DMS153 treated with DMSO at 0.1 percent for 48 hours (cell line): ENCODE data around the gene EFNB3.
A peak's percentile ranks its signal among the peaks of the same experiment; 100 is the strongest.

Source experiments
- DNase-seq: peaks from one replicate; lab custom pipeline; 2025; ENCODE audit not compliant: unreplicated experiment; lab: John Stamatoyannopoulos, UW

EFNB3 gene

DNA sequence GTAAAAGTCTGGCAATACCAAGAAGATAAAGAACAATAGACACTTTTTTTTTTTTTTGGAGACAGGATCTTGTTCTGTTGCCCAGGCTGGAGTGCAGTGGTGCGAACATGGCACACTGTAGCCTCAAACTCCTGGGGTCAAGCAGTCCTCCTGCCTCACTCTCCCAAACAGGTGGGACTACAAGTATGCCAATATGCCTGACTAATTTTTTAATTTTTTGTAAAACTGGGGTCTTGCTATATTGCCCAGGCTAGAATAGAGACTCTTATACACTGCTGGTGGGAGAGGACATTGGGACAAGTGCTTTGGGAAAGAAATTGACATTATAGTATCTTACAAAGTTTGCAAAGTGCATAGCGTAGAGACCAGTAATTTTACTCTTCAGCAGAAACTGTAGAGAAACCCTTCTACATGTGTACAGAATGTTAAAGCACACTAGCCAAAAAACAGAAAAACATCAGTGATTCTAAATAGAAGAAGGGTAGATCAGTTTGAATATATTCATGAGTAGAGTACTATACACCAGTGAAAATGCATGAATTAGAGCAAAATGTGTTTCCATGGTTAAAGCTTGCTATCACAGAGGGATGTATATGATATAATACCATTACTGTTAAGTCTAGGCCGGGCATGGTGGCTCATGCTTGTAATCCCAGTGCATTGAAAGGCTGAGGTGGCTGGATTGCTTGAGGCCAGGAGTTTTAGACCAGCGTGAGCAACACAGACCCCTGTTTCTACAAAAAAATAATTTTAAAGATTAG lies 7.0 kb upstream of the EFNB3 start:
- DNase-seq, result no peak

- no peak for DNase-seq
Measured at GRCh38 chr17:7700510-7700909, 4.5 kb upstream of the EFNB3 start.

DNA sequence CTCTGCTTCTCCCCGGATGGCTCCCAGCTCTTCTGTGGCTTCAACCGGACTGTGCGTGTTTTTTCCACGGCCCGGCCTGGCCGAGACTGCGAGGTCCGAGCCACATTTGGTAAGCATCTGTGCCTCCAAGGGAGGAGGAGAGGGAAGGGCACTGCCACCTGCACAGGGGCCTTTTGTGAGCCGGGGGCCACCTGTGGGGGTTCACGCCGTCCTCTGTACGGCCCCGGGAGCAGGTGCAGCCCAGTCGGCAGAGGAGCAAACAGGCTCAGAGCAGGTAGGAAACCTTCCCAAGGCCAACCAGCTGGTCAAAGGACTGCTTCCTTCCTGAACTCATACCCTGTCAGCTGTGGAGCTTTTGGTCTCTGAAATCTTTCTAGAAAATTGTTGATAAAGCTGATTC lies 3.3 kb upstream of the EFNB3 start:
- no peak for DNase-seq

DNA sequence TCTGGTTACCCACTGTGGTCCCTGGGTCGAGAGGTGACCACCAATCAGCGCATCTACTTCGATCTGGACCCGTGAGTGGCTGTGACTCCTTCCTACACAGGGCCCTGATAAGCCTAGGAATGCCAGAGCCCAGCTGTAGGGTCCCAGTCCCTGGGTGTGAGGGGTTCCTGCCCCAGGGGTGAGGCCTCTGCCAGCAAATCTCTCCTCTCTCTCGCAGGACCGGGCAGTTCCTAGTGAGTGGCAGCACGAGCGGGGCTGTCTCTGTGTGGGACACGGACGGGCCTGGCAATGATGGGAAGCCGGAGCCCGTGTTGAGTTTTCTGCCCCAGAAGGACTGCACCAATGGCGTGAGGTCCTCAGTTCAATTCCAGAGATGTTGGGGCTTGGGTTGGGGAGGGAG lies 2.2 kb upstream of the EFNB3 start:
- DNase-seq, result no peak

GRCh38 chr17:7703584-7704479 lies 1.2 kb upstream of the EFNB3 start:
- peak; percentile 16 for DNase-seq

DNA sequence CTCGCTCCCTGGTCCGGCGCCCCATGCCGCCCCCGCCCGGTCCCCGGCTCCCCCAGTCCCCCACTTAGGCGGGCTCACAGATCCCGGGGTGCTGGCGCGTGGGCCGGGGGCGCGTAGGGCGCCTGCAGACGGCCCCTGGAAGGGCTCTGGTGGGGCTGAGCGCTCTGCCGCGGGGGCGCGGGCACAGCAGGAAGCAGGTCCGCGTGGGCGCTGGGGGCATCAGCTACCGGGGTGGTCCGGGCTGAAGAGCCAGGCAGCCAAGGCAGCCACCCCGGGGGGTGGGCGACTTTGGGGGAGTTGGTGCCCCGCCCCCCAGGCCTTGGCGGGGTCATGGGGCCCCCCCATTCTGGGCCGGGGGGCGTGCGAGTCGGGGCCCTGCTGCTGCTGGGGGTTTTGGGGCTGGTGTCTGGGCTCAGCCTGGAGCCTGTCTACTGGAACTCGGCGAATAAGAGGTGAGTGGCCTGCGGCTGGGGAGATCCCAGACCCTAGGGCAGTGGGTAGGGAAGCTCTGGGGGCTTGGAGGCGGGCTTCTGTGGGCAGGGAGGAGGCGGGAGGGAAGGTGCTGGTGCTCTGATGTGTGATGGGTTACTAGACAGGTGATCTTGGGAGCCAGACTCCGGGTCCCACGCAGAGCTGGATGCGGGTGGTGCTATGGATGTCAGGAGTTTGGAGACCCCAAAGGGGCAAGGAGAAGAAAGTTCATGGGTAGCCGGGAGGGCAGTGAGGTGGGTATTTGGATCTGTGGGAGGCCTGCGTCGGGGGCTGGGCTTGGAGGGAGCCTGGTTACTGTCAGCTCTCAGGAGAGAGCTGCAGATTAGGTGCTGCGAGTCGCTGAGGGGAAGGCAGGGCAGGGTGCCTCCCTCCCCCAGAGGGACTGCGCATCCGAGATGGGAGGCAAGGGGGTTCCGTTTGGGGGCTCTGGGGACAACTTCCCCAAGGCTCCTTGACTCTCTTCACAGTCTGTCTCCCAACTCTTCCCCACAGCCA lies 560 bp downstream of the EFNB3 start:
- DNase-seq, result no peak

- no peak for DNase-seq
Measured at GRCh38 chr17:7706631-7707354, 1.8 kb downstream of the EFNB3 start.

- no peak for DNase-seq
Measured at GRCh38 chr17:7707446-7707845, 2.4 kb downstream of the EFNB3 start.

GRCh38 chr17:7707858-7708750 lies 3.1 kb downstream of the EFNB3 start:
- DNase-seq, result no peak

- no peak for DNase-seq
Measured at GRCh38 chr17:7709031-7709430, 4.0 kb downstream of the EFNB3 start.

- no peak for DNase-seq
Measured at GRCh38 chr17:7710301-7710700, 5.3 kb downstream of the EFNB3 start.

DNA sequence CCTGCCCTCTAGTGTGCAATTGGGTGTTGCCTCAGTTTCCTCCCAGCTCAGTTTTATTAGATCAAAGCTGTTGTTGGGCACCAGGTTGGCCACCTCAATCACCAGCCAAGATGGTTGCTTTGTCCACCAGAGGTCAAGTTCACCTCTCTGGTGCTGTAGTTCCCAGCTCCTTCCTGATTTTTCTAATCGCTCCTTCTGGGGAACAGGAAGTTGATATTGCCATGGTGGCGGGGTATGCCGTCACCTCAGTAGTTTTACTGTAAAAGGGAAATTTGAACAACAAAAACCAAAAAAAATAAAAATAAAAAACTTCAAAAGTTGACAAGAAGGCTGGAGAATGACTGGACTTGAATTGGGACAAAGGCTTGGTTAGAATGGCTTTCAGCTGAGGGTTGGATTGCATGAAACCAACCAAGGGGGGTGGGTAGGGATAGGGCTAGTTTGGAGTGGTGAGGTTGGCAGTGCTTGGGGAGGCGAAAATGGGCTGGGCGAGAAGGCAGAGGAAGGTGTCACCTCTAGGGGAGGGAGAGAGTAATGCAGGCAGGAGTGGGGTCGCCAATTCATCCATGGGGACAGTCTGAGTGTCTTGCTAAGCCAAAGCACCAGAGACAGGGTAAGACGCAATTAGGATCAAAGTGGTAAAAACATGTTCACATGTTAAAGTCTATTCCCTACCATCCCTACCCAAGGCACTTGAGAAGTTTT lies 6.2 kb downstream of the EFNB3 start:
- no peak for DNase-seq

DNA sequence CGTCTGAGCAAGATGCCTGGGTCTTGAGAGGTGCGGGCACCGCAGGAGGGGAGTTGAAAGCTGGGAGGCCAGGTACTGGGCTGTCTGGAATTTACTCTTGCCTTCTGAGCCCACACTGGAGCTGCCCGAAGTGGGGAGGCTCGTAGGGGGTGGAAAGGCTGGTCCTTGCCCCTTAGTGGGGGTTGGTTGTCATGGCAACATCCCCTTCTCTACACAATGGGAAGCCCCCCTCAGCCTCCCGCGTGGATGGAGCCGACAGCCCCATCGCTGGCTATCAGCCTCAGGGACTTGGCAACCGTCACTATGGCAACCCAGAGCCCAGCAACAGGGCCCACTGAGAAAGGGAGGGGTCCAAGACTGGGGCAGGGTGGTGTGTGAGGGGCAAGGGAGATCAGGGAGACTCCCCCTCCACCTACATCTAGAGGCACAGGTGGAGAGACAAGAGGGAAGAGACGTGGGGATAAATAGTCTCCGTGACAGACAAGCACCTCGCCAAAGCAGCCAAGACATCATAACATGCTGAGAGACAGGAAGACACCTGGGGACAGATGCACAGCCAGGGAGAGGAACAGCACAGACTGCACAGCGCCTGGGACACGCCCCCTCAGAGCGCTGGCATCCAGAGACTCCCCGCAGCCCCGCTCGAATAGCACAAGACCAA lies 7.2 kb downstream of the EFNB3 start:
- DNase-seq, result no peak

DNA sequence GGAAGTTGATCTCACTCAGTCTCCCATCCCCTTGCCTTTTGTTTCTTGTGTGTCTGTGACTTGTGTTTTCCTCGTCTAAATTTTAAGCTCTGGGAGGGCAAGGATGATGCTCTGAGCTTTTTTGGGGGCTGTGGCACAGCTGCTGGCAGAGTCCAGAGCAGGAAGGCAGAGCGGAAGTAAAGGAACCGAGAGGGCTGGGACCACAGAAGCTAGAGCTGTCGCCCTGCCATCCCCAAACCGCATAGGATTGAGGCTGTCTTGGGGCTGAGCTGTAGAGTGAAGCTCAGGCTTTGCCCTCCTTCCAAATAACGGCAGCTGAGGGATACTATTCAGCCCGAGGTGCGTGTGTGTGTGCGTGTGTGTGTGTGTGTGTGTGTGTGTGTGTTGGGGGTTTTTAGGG lies 8.8 kb downstream of the EFNB3 start:
- no peak for DNase-seq

DNA sequence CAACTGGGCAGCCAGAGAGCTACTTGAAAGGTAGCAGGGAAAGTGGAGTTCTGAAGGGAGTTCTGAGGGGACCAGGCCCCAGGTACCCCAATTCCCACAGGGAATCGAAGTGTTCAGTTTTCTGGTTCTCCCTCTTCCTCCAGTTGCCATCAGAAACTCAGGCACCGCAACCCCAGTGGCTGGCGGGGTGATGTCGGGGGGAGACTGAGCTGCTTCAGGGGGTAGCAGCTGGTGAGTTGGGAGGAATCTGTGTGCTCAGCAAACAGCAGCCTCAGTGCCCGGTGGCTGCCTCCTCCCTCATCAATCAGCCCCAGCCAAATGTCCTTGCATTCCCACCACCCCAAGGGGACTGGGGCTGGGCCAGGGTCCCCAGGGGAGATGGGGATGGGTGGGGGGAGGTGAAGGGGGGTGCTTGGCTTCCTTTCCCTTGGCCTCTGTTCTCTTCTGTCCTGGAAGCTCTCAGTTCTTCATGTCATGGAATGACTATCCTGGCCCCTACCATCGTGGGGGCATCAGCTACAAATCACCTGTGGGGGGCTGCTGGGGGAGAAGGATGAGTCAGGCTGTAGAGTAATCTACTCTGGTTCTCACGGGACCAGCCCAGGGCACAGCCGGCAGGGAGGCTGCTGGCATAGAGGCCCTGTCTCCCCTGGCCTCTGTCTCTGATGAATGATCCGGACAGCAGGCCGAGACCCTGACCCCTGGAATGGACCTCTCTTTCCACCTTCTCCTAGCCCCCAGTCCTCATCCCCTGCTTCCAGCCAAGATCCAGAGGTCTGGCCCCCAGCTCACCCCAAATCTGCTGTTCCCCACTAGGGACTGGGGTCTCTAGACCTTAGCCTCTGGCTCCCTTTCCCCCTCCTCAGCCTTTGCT lies 10.0 kb downstream of the EFNB3 start:
- DNase-seq, result no peak

GRCh38 chr17:7715936-7716886 lies 11.2 kb downstream of the EFNB3 start:
- DNase-seq, result no peak
